Measurements from ENCODE around the gene RNF128.
"Not testable (repeated sequence)": the region's sequence is repeated elsewhere in the genome, so short reads cannot be mapped to it uniquely, and the experiment has no call there.

The RNF128 gene

GRCh38 chrX:106742805-106743204, 16.3 kb downstream of the RNF128 start:
- DNase-seq (ENCODE audit: low read depth, low spot score), result peak; percentile 3

- no peak for DNase-seq (ENCODE audit: low read depth, low spot score)
Observed at GRCh38 chrX:106748377-106748776, 21.9 kb downstream of the RNF128 start.

DNA sequence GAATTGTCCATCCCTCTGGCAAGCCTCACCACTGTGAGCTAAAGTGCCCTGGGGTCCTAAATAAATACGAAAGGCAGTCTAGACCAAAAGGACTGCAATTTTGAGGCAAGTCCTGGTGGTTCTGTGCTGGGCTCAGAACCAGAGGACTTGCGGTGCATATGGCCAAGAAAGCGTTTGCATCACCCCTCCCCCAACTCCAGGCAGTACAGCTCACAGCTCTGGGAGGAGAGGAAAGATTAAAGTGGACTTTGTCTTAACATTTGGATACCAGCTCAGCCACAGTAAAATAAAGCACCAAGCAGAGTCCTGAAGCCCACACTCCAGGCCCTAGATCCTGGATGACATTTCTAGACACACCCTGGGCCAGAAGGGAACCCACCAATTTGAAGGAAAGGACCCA, 24.9 kb downstream of the RNF128 start:
- no peak for DNase-seq (ENCODE audit: low read depth, low spot score)

GRCh38 chrX:106752101-106752678, 25.7 kb downstream of the RNF128 start:
- DNase-seq (ENCODE audit: low read depth, low spot score), result peak; percentile 10

- not testable (repeated sequence) for DNase-seq (ENCODE audit: low read depth, low spot score)
Observed at GRCh38 chrX:106769288-106769687, 42.8 kb downstream of the RNF128 start.

- DNase-seq (ENCODE audit: low read depth, low spot score), result no peak
Observed at GRCh38 chrX:106774981-106775380, 48.5 kb downstream of the RNF128 start.

GRCh38 chrX:106780264-106780663, 53.8 kb downstream of the RNF128 start:
- DNase-seq (ENCODE audit: low read depth, low spot score), result no peak

DNA sequence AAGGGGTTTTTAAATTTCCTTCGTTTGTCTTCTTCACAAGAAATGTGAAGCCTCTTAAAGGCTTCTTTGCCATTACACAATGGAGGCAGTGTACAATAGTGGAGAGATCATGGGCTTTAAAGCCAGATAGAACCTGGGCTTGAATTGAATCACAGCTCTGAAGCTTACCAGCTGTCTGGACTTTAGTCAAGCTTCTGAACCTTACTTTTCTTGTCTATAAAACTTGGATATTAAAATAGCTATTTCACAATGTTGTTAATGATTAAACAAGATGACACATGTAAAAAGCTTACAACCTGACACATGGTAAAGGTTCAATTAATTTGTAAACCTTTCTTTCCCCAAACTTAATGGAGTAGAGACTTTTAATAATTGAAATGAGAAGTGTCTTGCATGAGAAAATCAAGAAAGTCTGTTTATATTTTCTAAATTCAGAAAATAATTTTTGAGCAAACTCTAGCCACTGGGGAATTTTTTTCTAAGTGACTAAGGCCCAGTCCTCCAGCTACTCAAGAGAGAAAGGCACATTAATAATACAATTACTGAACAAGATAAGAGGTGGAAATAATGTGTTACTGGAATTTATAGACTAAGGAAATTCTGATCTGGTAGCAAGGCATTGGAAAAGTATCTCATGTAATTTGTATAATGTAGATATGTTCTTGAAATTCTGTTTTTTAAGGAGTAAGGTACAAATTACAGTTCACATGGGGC, 54.3 kb downstream of the RNF128 start:
- DNase-seq (ENCODE audit: low read depth, low spot score), result no peak

GRCh38 chrX:106783716-106784115, 57.2 kb downstream of the RNF128 start:
- DNase-seq (ENCODE audit: low read depth, low spot score), result no peak

GRCh38 chrX:106791495-106791894, 65.0 kb downstream of the RNF128 start:
- DNase-seq (ENCODE audit: low read depth, low spot score), result no peak

GRCh38 chrX:106802063-106802387, 75.5 kb downstream of the RNF128 start:
- no peak for DNase-seq (ENCODE audit: low read depth, low spot score)

GRCh38 chrX:106802388-106803275, 76.1 kb downstream of the RNF128 start, which contains the start of gene TBC1D8B:
TBC1D8B (plus strand) TSS chrX:106802673; CDS start chrX:106802854, 181 bp downstream.
- DNase-seq (ENCODE audit: low read depth, low spot score), result peak; percentile 92

DNA sequence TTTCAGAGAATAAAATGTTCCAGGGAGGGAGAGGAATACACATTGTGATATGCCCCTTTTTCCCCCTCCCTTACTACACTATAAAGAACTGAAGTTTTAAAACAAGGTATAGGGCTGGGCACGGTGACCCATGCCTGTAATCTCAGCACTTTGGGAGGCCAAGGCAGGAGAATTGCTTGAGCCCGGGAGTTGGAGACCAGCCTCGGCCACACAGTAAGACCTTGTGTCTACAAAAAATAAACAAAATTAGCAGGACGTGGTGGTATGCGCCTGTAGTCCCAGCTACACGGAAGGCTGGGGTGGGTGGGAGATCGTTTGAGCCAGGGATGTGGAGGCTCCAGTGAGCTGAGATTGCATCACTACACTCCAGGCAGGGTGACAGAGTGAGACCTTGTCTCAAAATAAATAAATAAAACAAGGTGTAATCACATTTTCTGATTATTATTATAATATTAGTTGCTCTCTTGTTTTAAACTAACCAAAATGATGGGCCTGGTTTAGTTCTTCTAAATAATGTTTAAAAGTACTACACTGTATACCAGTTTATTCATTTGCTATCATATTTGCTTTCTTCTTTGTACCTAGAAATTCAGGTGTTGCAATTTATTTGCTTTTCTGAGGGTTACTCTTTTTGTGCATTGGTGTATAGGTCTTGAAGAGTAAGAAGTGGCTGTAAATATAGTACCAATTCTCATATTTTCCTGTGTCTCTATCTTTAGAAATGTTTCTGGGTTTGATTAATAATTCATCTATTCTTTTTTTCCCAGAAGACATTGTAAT, 84.8 kb downstream of the RNF128 start:
- DNase-seq (ENCODE audit: low read depth, low spot score), result no peak

GRCh38 chrX:106812930-106813329, 86.4 kb downstream of the RNF128 start:
- not testable (repeated sequence) for DNase-seq (ENCODE audit: low read depth, low spot score)

DNA sequence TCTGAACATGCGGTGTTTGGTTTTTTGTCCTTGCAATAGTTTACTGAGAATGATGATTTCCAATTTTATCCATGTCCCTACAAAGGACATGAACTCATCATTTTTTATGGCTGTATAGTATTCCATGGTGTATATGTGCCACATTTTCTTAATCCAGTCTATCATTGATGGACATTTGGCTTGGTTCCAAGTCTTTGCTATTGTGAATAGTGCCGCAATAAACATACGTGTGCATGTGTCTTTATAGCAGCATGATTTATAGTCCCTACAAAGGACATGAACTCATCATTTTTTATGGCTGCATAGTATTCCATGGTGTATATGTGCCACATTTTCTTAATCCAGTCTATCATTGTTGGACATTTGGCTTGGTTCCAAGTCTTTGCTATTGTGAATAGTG, 87.6 kb downstream of the RNF128 start:
- not testable (repeated sequence) for DNase-seq (ENCODE audit: low read depth, low spot score)
